Ovary (tissue), 3 donors: ENCODE data around the gene RBM26.

ENCODE experiments used
- CTCF ChIP-seq, 3 donors: fragments of 450-650 bp in 2 of 3; fragments of 200-600 bp in 1 of 3; IDR thresholded peaks; one replicate each; pipeline versions ENCODE4 v1.5.1 to v1.8.0; 2016 to 2022; ENCODE audit warnings: antibody characterized with exemption in 3 of 3, mild to moderate bottlenecking in 1 of 3
- POLR2A ChIP-seq: fragments of 450-650 bp; IDR thresholded peaks from one replicate; pipeline ENCODE4 v1.6.1; 2017; ENCODE audit warnings: antibody characterized with exemption, mild to moderate bottlenecking, moderate library complexity
- donor health status: DM: no; HTN: no; CAD: no.

GRCh38 chr13:79395881-79396280 is 10.2 kb downstream of the RBM26 start:
- TF ChIP-seq CTCF (IDR thresholded peaks at IDR 0.05) (no peak), POLR2A (no peak)
